Chondrocyte (in vitro differentiated cells): ENCODE data around the gene METTL23. TPM values are rescaled to one million over a fixed set of nuclear protein-coding genes. Genes with fewer than 3 reads are reported as not detected.

ENCODE experiments used
- DNase-seq: peaks from one replicate; pipeline ENCODE4 v3.0.0; 2021; ENCODE audit warnings: mixed read lengths, low spot score
- H3K27ac Mint-ChIP-seq: one replicate; pipeline ENCODE4 v1.8.0; 2021; ENCODE audit warnings: mild to moderate bottlenecking, moderate library complexity, mixed read lengths; ENCODE audit not compliant: unreplicated experiment
- H3K27me3 Mint-ChIP-seq: 2 replicates; pipeline ENCODE4 v1.8.0; 2021; ENCODE audit warnings: low read depth, mixed read lengths
- H3K36me3 Mint-ChIP-seq: 2 replicates; pipeline ENCODE4 v1.8.0; 2021; ENCODE audit warnings: low read depth, mixed read lengths
- H3K4me1 Mint-ChIP-seq: 2 replicates; pipeline ENCODE4 v1.8.0; 2021; ENCODE audit warnings: low read depth, mild to moderate bottlenecking, mixed read lengths
- H3K4me3 Mint-ChIP-seq: one replicate; pipeline ENCODE4 v1.8.0; 2021; ENCODE audit warnings: mild to moderate bottlenecking, moderate library complexity, mixed read lengths; ENCODE audit not compliant: unreplicated experiment
- H3K9me3 Mint-ChIP-seq: 2 replicates; pipeline ENCODE4 v1.8.0; 2021; ENCODE audit warnings: low read depth, mixed read lengths
- CTCF ChIP-seq: fragments of 200-600 bp; sonication (generic); IDR thresholded peaks from 2 replicates; pipeline ENCODE4 v1.5.0; 2021; ENCODE audit warnings: antibody characterized with exemption, mild to moderate bottlenecking, moderate library complexity
- microRNA-seq: library from miRNA; unstranded; fragments of <30 nt; microRNA quantifications from one replicate; pipeline ENCODE4 v1.2.0, GENCODE V29; 2020; ENCODE audit warnings: borderline number of aligned reads
- total RNA-seq: library from RNA; stranded (reverse); gene quantifications from 3 replicates; pipeline ENCODE4 v1.2.1, GENCODE V29; 2021

Gene METTL23
- total RNA-seq, 1 donor from 2014 or later, result 27.0 TPM

- no peak for TF ChIP-seq CTCF
- H3K9me3 Mint-ChIP-seq, result no peaks in the 10 kb centered on the region
- no peak overlapping the region for H3K4me3 Mint-ChIP-seq
- H3K36me3 Mint-ChIP-seq, result peaks cover 33% of the 10 kb centered on the region
- H3K27ac Mint-ChIP-seq, result no peak overlapping the region
- no peak for DNase-seq
- no peaks in the 10 kb centered on the region for H3K27me3 Mint-ChIP-seq
- peaks cover 15% of the 10 kb centered on the region for H3K4me1 Mint-ChIP-seq
Measured at GRCh38 chr17:76775021-76775600, 48.5 kb downstream of the METTL23 start.

GRCh38 chr17:76781056-76781982 lies 54.7 kb downstream of the METTL23 start:
- H3K9me3 Mint-ChIP-seq, result no peaks in the 10 kb centered on the region
- TF ChIP-seq CTCF, result peak; percentile 21
- no peaks in the 10 kb centered on the region for H3K4me1 Mint-ChIP-seq
- no peak overlapping the region for H3K4me3 Mint-ChIP-seq
- H3K27ac Mint-ChIP-seq, result no peak overlapping the region
- DNase-seq, result no peak
- H3K36me3 Mint-ChIP-seq, result peaks cover 14% of the 10 kb centered on the region
- no peaks in the 10 kb centered on the region for H3K27me3 Mint-ChIP-seq

GRCh38 chr17:76783146-76783545 lies 56.5 kb downstream of the METTL23 start:
- DNase-seq, result no peak
- Mint-ChIP-seq H3K4me3 (no peak overlapping the region), H3K27me3 (no peaks in the 10 kb centered on the region), H3K9me3 (no peaks in the 10 kb centered on the region), H3K27ac (no peak overlapping the region), H3K36me3 (peaks cover 9% of the 10 kb centered on the region), H3K4me1 (no peaks in the 10 kb centered on the region)
- no peak for TF ChIP-seq CTCF

Small RNAs within 50 kb of the gene (microRNA-seq; reads per million reads assigned to microRNA genes)
- gene MIR636, result 3.9 reads per million

Other genes starting within 250 kb of the METTL23 start
- gene RHBDF2, start 225.4 kb upstream of the METTL23 start, total RNA-seq, result 4.7 to 5.4 TPM (median 4.9 TPM) in 3 replicates
- 0.48 to 5.4 TPM (median 4.6 TPM) in 3 replicates for gene CYGB, start 189.1 kb upstream of the METTL23 start, total RNA-seq
- 0.55 to 1.0 TPM (median 0.92 TPM) in 3 replicates for gene PRCD, start 186.8 kb upstream of the METTL23 start, total RNA-seq
- 1.5 to 3.0 TPM (median 2.8 TPM) in 3 replicates for gene ST6GALNAC2, start 141.0 kb upstream of the METTL23 start, total RNA-seq
- gene ST6GALNAC1, start 83.1 kb upstream of the METTL23 start, total RNA-seq, result not detected in 3 replicates
- gene MXRA7, start 15.9 kb upstream of the METTL23 start, total RNA-seq, result 141 to 200 TPM (median 197 TPM) in 3 replicates
- gene JMJD6, start 233 bp upstream of the METTL23 start, total RNA-seq, result 22.4 to 27.2 TPM (median 25.0 TPM) in 3 replicates
- gene SRSF2, start 10.5 kb downstream of the METTL23 start, total RNA-seq, result 94.4 to 183 TPM (median 95.2 TPM) in 3 replicates
- gene MFSD11, start 11.3 kb downstream of the METTL23 start, total RNA-seq, result 30.3 to 33.6 TPM (median 31.1 TPM) in 3 replicates
- gene MGAT5B, start 141.6 kb downstream of the METTL23 start, total RNA-seq, result 0.20 to 0.33 TPM (median 0.31 TPM) in 3 replicates